SK-N-SH (cell line): ENCODE results near the gene RPUSD3.

Source experiments
- CHD2 ChIP-seq: fragments of 150-350 bp; IDR thresholded peaks from 2 replicates; pipeline ENCODE4 v1.6.1; 2018; ENCODE audit warnings: low read length; ENCODE audit not compliant: partially characterized antibody
- CTCF ChIP-seq: fragments of 200-600 bp; sonication (generic); IDR thresholded peaks from 2 replicates; pipeline ENCODE4 v1.6.1; 2017; ENCODE audit warnings: antibody characterized with exemption, mild to moderate bottlenecking, moderate library complexity
- EP300 ChIP-seq, 2 experiments: IDR thresholded peaks; 2 replicates each; pipeline versions ENCODE4 v1.4.0 to v1.6.1; 2012; ENCODE audit warnings: borderline replicate concordance in 1 of 2, low read depth in 1 of 2, low read length in 1 of 2
- FOXM1 ChIP-seq: IDR thresholded peaks from 2 replicates; pipeline ENCODE4 v1.4.0; 2012; ENCODE audit warnings: low read depth, mild to moderate bottlenecking
- RAD21 ChIP-seq: IDR thresholded peaks from 2 replicates; pipeline ENCODE4 v1.6.1; 2012; ENCODE audit warnings: mild to moderate bottlenecking, low read length
- TCF12 ChIP-seq: IDR thresholded peaks from 2 replicates; pipeline ENCODE4 v1.4.0; 2012
- YY1 ChIP-seq: IDR thresholded peaks from 2 replicates; pipeline ENCODE4 v1.4.0; 2012; ENCODE audit warnings: low read depth, mild to moderate bottlenecking
- TF ChIP-seq, protein P1 (sequence below): IDR thresholded peaks from 2 replicates; pipeline ENCODE4 v1.6.1; 2012; ENCODE audit warnings: mild to moderate bottlenecking, low read depth, low read length, moderate library complexity

DNA sequence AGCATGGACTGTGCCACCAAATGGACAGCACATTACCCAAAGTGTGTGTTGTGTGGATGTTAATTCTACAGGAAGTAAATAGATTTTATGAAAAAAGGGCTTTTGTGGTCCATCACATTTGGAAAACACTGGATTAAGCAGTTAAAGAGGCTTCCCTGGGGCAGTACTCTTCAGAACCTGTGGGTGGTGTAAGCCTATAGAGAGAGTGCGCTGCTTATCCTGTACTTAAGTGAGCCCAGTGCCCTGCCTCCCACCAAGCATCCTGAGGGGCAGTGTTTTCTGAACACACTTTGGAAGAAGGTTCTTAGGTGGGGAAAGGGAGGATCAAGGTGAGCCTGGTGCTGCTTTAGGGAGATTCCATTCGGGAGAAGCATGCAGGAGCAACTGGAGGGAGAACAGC, 22.9 kb downstream of the RPUSD3 start:
- TF ChIP-seq YY1, result no peak
- TF ChIP-seq CTCF, result peak; percentile 48
- no peak for TF ChIP-seq CHD2
- no peak for TF ChIP-seq RAD21
- TF ChIP-seq TCF12, result no peak
- no peak for TF ChIP-seq FOXM1
- TF ChIP-seq, protein P1, sequence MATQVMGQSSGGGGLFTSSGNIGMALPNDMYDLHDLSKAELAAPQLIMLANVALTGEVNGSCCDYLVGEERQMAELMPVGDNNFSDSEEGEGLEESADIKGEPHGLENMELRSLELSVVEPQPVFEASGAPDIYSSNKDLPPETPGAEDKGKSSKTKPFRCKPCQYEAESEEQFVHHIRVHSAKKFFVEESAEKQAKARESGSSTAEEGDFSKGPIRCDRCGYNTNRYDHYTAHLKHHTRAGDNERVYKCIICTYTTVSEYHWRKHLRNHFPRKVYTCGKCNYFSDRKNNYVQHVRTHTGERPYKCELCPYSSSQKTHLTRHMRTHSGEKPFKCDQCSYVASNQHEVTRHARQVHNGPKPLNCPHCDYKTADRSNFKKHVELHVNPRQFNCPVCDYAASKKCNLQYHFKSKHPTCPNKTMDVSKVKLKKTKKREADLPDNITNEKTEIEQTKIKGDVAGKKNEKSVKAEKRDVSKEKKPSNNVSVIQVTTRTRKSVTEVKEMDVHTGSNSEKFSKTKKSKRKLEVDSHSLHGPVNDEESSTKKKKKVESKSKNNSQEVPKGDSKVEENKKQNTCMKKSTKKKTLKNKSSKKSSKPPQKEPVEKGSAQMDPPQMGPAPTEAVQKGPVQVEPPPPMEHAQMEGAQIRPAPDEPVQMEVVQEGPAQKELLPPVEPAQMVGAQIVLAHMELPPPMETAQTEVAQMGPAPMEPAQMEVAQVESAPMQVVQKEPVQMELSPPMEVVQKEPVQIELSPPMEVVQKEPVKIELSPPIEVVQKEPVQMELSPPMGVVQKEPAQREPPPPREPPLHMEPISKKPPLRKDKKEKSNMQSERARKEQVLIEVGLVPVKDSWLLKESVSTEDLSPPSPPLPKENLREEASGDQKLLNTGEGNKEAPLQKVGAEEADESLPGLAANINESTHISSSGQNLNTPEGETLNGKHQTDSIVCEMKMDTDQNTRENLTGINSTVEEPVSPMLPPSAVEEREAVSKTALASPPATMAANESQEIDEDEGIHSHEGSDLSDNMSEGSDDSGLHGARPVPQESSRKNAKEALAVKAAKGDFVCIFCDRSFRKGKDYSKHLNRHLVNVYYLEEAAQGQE, result no peak
- TF ChIP-seq EP300 (IDR thresholded peaks at IDR 0.05; ENCODE audit: borderline replicate concordance in 1 of 2, low read depth in 1 of 2, low read length in 1 of 2), result no peak
